IMR-90 (cell line): ENCODE results near the gene MTMR3. TPM values are rescaled to one million over a fixed set of nuclear protein-coding genes. Genes with fewer than 3 reads are reported as not detected.

Source experiments
- POLR2A ChIP-seq: IDR thresholded peaks from 2 replicates; pipeline ENCODE4 v1.6.1; 2012; ENCODE audit warnings: mild to moderate bottlenecking, low read depth, low read length
- polyA plus RNA-seq, 3 experiments: library from polyadenylated mRNA; depleted of rRNA; stranded (reverse); fragments of >200 nt; gene quantifications; 2 replicates each; pipeline ENCODE4 v1.2.3, GENCODE V29; 2012; ENCODE audit warnings: low replicate concordance in 1 of 3
- total RNA-seq: library from RNA; depleted of rRNA; stranded (reverse); fragments of >200 nt; gene quantifications from 2 replicates; pipeline ENCODE4 v1.2.3, GENCODE V29; 2012
- TF ChIP-seq, protein P1 (sequence below): fragments of 150-350 bp; IDR thresholded peaks from 2 replicates; pipeline ENCODE4 v1.6.1; 2016; ENCODE audit warnings: low read depth, mild to moderate bottlenecking, low read length, moderate library complexity, borderline replicate concordance

Gene MTMR3
- total and polyA plus RNA-seq, 2 of the 4 experiments (the other 2 are of a cell fraction), result 21.3 to 29.4 TPM

DNA sequence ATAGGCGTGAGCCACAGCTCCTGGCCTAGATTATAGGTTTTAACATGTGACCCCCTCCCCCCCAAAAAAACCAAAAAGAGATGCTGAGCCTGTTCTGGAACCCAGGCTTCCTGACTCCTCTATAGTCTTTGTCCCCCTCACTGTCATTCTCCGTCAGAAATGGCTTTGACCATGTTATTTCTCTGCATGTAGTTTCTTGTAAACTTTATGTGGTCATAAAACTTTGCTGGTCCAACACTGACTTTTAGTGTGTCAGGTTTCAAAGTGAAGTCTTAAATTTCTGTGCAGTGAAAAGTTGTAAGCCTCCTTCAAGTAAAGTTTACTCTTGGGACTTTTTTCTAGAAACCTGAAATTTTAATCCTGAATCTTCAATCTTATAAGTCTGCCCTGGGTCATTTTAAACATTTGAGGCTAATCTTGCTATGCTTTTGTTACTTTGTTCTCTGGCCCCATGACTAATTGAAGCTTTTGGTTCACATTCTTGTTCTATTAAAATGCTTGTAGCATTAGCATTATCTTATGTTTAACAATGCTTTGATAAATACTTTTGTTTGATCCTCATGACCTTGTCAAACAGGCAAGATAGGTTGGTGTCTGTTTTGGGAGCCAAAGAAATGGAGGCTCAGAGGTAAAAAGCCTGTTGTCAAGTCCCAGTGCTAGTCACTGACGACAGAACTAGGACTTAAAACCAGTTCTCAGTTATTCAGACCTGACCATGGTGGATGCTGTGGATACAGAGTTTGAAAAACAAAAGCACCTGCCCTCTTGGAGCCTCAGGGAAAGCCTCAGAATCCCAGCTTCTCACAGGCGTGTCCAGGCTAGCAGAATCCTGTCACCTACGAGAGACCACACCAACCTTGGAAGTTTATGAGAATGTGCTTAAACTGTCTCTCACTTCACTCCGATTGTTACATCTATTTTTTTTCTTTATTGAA is 109.6 kb downstream of the MTMR3 start (continued):
- TF ChIP-seq, protein P1, sequence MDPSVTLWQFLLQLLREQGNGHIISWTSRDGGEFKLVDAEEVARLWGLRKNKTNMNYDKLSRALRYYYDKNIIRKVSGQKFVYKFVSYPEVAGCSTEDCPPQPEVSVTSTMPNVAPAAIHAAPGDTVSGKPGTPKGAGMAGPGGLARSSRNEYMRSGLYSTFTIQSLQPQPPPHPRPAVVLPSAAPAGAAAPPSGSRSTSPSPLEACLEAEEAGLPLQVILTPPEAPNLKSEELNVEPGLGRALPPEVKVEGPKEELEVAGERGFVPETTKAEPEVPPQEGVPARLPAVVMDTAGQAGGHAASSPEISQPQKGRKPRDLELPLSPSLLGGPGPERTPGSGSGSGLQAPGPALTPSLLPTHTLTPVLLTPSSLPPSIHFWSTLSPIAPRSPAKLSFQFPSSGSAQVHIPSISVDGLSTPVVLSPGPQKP, result no peak
- TF ChIP-seq POLR2A, result no peak
